HG03097 (cell line): Measurements from ENCODE around the gene DENND2D.

Experiments
- ATAC-seq: cut with Tn5 transposase; IDR thresholded peaks from one replicate; pipeline ENCODE4 v1.9.1; 2021; ENCODE audit not compliant: unreplicated experiment, low FRiP score

DENND2D gene

GRCh38 chr1:111139956-111140679 is 60.3 kb downstream of the DENND2D start, which contains the start of the genes CEPT1 and DRAM2:
TSS of gene CEPT1 (plus strand) at chr1:111140223. CDS start at chr1:111147715, 7,492 bp downstream.
TSS of gene DRAM2 (minus strand) at chr1:111140093. CDS start at chr1:111131554, 8,539 bp downstream.
- peak; percentile 54 for ATAC-seq

GRCh38 chr1:111139324-111139955 is 61.0 kb downstream of the DENND2D start:
- ATAC-seq = peak; percentile 15
